Heart right ventricle (tissue), 16 donors: ENCODE measurements around the gene KRT5. TPM values are rescaled to one million over a fixed set of nuclear protein-coding genes. Genes with fewer than 3 reads are reported as not detected.
"Not testable (repeated sequence)": the region's sequence is repeated elsewhere in the genome, so short reads cannot be mapped to it uniquely, and the experiment has no call there.

Source experiments
- ATAC-seq, 8 donors: fragments of 200-7000 bp; cut with Tn5 transposase; one replicate each; pipeline ENCODE4 v1.9.1; 2020; ENCODE audit warnings: mild to moderate bottlenecking in 8 of 8, moderate library complexity in 8 of 8, moderate number of reproducible peaks in 1 of 8
- DNase-seq, 2 donors: peaks; one replicate each; pipeline ENCODE4 v3.0.0-alpha.2; 2020
- H3K27ac ChIP-seq, 10 donors: fragments of 200-600 bp; sonication (generic) in 2 of 10; one replicate each; pipeline versions ENCODE4 v1.5.0 to v1.8.0; 2020 to 2022; ENCODE audit warnings: mild to moderate bottlenecking in 3 of 10
- H3K27me3 ChIP-seq, 7 donors: fragments of 200-600 bp; one replicate each; pipeline ENCODE4 v1.8.0; 2021 to 2022; ENCODE audit warnings: mild to moderate bottlenecking in 2 of 7
- H3K36me3 ChIP-seq, 9 donors: fragments of 200-600 bp; sonication (generic) in 1 of 9; one replicate each; pipeline versions ENCODE4 v1.5.0 to v1.8.0; 2020 to 2022; ENCODE audit warnings: mild to moderate bottlenecking in 2 of 9
- H3K4me1 ChIP-seq, 9 donors: fragments of 200-600 bp; sonication (generic) in 1 of 9; one replicate each; pipeline versions ENCODE4 v1.5.0 to v1.8.0; 2020 to 2022; ENCODE audit warnings: mild to moderate bottlenecking in 4 of 9
- H3K4me3 ChIP-seq, 10 donors: fragments of 200-600 bp; sonication (generic) in 2 of 10; one replicate each; pipeline versions ENCODE4 v1.5.0 to v1.8.0; 2020 to 2022; ENCODE audit warnings: mild to moderate bottlenecking in 7 of 10, moderate library complexity in 2 of 10
- H3K9me3 ChIP-seq, 11 donors: fragments of 200-600 bp in 10 of 11; sonication (generic) in 2 of 11; one replicate each; pipeline versions ENCODE4 v1.5.0 to v1.8.0; 2013 to 2022; ENCODE audit warnings: mild to moderate bottlenecking in 2 of 11, control low read depth in 1 of 11, moderate library complexity in 1 of 11
- WGBS, 2 donors: extraction: QIAGEN DNeasy Blood & Tissue Kit; methylation state at CpG; one replicate each; pipeline ENCODE4 v1.1.7; 2013; ENCODE audit warnings: inconsistent platforms in 1 of 2; 5-methylcytosine and 5-hydroxymethylcytosine counted together
- intact Hi-C, 10 donors: fragments of 100-400 bp; cut with DNase I; formaldehyde crosslinking; loops; one replicate each; pipeline versions ENCODE4 v1.11.1 to v1.14.2; 2022
- polyA plus RNA-seq, 2 donors: library from polyadenylated mRNA; stranded (reverse); fragments of 200-250 nt; gene quantifications; one replicate each; pipeline ENCODE4 v1.2.3, GENCODE V29; 2013
- total RNA-seq, 10 donors: library from RNA; stranded (reverse); fragmentation: NEBNext Ultra II Directional in 3 of 10; extraction: Animal tissue kit (Norgen Biotek cat#: 25700) in 3 of 10; gene quantifications; one replicate each; pipeline versions ENCODE4 v1.2.1 to v1.2.4, GENCODE V29; 2021 to 2023
- TF ChIP-seq, protein P1 (sequence below), 9 donors: fragments of 200-600 bp; sonication (generic) in 2 of 9; IDR thresholded peaks; one replicate each; pipeline versions ENCODE4 v1.5.0 to v1.8.0; 2021 to 2022; ENCODE audit warnings: antibody characterized with exemption in 9 of 9, mild to moderate bottlenecking in 5 of 9, moderate library complexity in 1 of 9
- donor health status: Arrhythmogenic right ventricular cardiomyopathy.
- donor health status: ischemic (EF 13 %, LVEDD 7.1; RV severe dilation, severe dysfunction).
- donor health status: healthy with polysubstance abuse.
- donor health status: DM: no; HTN: yes; CAD: no.
- donor health status: DM: no; HTN: no; CAD: no.
- donor health status: ischemic (EF 25% LVEDD 6.9; RV normal size, moderate dysfunction).
- donor health status: ischemic (EF 25% LVEDD 5.7; RV mildly dilated, moderate dysfunction).
- donor health status: healthy.
- donor health status: DM: yes; HTN: yes; CAD: no.
- donor health status: Ischemic cardiomyopathy.
- donor health status: ischemic (EF 35%, LVEDD 5.7; RV mildly dilated, moderate dysfunction).
- donor health status: nonischemic (EF 11% LVEDD 7.7; RV severe dilation, severe dysfunction).
- donor health status: DM: yes; HTN: yes; CAD: no.
- donor health status: PGD.
- donor health status: ischemic (EF 29% LVEDD 5.4; RV normal size, mild dysfunction).
- donor health status: nonischemic (EF 23%, LVEDD 6.1; RV moderate dilation, normal function).

KRT5 gene
- total and polyA plus RNA-seq, 12 donors, result 0.25 to 1.5 (median 0.67) TPM; not detected in 8

DNA sequence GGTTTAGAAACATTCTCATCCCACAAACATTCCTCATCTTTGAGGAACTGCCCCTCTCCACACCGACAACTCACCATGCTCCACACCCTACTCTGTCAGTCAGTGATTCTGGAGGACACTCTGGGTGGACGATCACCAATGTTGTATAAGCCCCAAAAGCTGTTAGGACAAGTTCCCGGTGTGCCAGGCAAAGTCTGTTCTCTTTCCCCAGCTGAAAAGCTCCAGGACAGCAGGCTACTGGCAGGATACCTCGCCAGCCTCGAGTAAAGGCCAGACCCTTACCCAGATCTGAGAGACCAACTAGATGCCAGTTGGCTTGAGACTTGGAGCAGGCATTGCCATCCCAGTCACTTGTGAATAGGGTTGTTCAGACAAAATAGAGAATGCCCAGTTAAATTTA lies 12.0 kb downstream of the KRT5 start:
- TF ChIP-seq, protein P1, sequence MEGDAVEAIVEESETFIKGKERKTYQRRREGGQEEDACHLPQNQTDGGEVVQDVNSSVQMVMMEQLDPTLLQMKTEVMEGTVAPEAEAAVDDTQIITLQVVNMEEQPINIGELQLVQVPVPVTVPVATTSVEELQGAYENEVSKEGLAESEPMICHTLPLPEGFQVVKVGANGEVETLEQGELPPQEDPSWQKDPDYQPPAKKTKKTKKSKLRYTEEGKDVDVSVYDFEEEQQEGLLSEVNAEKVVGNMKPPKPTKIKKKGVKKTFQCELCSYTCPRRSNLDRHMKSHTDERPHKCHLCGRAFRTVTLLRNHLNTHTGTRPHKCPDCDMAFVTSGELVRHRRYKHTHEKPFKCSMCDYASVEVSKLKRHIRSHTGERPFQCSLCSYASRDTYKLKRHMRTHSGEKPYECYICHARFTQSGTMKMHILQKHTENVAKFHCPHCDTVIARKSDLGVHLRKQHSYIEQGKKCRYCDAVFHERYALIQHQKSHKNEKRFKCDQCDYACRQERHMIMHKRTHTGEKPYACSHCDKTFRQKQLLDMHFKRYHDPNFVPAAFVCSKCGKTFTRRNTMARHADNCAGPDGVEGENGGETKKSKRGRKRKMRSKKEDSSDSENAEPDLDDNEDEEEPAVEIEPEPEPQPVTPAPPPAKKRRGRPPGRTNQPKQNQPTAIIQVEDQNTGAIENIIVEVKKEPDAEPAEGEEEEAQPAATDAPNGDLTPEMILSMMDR (IDR thresholded peaks at IDR 0.05), result no peak
- DNase-seq (no peak), ATAC-seq (no peak)
- intact Hi-C loops, result loop anchor here in 8 of 10 donors (5.0 to 10.0 kb wide), 5 partner anchors 133 to 356 kb away; no protein-coding TSS in a partner anchor
- peaks cover 0 to 5% (median 0%) of the 10 kb centered on the region in 9 donors for H3K4me1 ChIP-seq
- H3K9me3 ChIP-seq, result peaks cover 0 to 11% (median under 1%) of the 10 kb centered on the region in 11 donors
- no peaks in the 10 kb centered on the region for H3K36me3 ChIP-seq
- peaks cover 0 to 38% (median 32%) of the 10 kb centered on the region in 7 donors for H3K27me3 ChIP-seq
- H3K4me3 ChIP-seq, result no peak overlapping the region
- WGBS, 2 donors, result 85 to 86% methylated on average over 5 of the region's 5 CpGs
- no peak overlapping the region for H3K27ac ChIP-seq

DNA sequence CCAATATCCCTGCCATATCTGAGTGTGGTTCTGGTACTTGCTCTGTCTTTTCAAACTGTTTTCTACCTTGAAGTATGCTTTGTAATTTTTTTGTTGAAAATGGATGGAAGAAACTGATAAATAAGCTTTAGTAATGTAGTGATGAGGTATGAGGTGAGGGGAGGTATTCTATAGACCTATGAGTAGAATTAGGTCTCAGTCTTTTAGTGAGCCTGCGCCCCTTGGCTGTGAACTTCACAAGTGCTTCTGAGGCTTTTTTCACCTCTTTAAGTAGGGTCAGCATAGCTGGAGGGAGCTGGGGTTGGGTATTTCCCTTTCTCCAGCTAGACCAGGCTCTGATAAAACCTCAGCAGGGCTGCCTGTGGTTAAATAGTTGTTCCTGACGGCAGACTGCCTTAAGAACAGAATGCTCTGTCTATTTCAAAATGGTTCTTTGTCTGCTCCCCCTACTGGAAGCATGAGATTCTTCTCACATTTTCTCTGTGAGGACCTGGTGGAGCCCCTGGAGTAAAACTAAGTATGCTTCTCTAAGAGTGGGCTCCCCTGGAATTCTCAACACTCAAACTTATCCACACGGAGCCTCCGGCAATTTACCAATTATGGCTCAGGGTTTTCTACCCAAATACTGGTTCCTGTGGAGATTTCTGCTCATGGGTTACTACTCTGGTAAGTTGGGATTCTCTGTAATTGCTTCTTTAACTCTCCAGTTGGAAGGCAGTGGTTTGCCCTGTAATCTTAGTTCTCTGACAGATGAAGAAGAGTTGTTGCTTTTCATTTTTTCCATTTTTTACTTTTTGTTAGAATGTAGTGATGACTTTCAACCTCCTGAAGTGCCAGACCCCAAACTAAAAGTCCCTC lies 13.1 kb downstream of the KRT5 start:
- intact Hi-C loops, result loop anchor here in 8 of 10 donors (2.0 to 10.0 kb wide), 6 partner anchors 132 to 355 kb away; no protein-coding TSS in a partner anchor
- Histone ChIP-seq H3K4me1 (peaks cover 0 to 5% (median 0%) of the 10 kb centered on the region in 9 donors), H3K4me3 (no peak overlapping the region), H3K36me3 (no peaks in the 10 kb centered on the region), H3K27me3 (peaks cover 0 to 36% (median 28%) of the 10 kb centered on the region in 7 donors), H3K9me3 (peaks cover 0 to 15% (median 4%) of the 10 kb centered on the region in 11 donors), H3K27ac (no peak overlapping the region)
- DNase-seq (no peak), ATAC-seq (peak in 4 of 8 donors; percentile 31 to 62 (median 40))
- TF ChIP-seq, protein P1 (IDR thresholded peaks at IDR 0.05), result peak; percentile 20 to 69 (median 55)
- 34% methylated on average over 4 of the region's 4 CpGs for WGBS, 2 donors

DNA sequence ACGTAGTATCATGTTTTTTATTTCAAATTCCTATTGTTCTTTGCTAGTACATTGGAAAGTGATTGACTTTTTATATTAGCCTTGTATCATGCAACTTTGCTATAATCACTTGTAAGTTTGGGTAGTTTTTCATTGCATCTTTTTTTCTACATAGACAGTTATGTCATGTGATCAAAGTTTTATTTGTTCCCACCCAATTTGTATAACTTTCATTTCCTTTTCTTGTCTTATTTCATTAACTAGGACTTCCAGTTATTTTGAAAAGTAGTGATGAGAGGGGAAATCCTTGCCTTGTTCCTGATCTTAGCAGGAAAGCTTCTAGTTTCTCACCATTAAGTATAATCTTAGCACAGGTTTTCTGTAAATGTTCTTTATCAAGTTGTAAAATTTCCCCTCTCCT lies 17.3 kb downstream of the KRT5 start:
- no peaks in the 10 kb centered on the region for H3K36me3 ChIP-seq
- DNase-seq (no peak), ATAC-seq (no peak)
- intact Hi-C loops, result loop anchor here in 4 of 10 donors (10.0 kb wide), 2 partner anchors 128 to 348 kb away; no protein-coding TSS in a partner anchor
- 89 to 90% methylated on average over 1 of the region's 1 CpG for WGBS, 2 donors
- H3K4me3 ChIP-seq, result no peak overlapping the region
- H3K9me3 ChIP-seq, result peaks cover 0 to 7% (median 0%) of the 10 kb centered on the region in 11 donors
- H3K4me1 ChIP-seq, result peaks cover 0 to 5% (median 0%) of the 10 kb centered on the region in 9 donors
- TF ChIP-seq, protein P1 (IDR thresholded peaks at IDR 0.05), result no peak
- peaks cover 0 to 29% (median 22%) of the 10 kb centered on the region in 7 donors for H3K27me3 ChIP-seq
- H3K27ac ChIP-seq, result no peak overlapping the region

DNA sequence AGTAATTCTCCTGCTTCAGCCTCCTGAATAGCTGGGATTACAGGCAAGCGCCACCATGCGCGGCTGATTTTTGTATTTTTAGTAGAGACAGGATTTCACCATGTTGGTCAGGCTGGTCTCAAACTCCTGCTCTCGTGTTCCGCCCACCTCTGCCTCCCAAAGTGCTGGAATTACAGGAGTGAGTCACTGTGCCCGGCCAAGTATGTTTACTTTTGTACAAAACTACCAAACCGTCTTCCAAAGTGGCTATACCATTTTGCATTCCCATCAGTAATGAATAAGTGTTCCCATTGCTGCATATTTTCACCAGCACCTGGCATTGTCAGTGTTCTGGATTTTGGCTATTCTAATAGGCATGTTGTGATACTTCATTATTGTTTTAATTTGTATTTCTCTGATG lies 18.7 kb downstream of the KRT5 start:
- H3K36me3 ChIP-seq, result no peaks in the 10 kb centered on the region
- TF ChIP-seq, protein P1 (IDR thresholded peaks at IDR 0.05), result no peak
- DNase-seq, result no peak
- H3K27ac ChIP-seq, result no peak overlapping the region
- peaks cover 0 to 24% (median 13%) of the 10 kb centered on the region in 7 donors for H3K27me3 ChIP-seq
- intact Hi-C loops, result loop anchor here in 4 of 10 donors (10.0 kb wide), 2 partner anchors 127 to 347 kb away; no protein-coding TSS in a partner anchor
- H3K9me3 ChIP-seq, result peaks cover 0 to 7% (median 0%) of the 10 kb centered on the region in 11 donors
- 87 to 91% methylated on average over 7 of the region's 7 CpGs for WGBS, 2 donors
- H3K4me1 ChIP-seq, result peaks cover 0 to 5% (median 0%) of the 10 kb centered on the region in 9 donors
- H3K4me3 ChIP-seq, result no peak overlapping the region
- ATAC-seq, result no peak

DNA sequence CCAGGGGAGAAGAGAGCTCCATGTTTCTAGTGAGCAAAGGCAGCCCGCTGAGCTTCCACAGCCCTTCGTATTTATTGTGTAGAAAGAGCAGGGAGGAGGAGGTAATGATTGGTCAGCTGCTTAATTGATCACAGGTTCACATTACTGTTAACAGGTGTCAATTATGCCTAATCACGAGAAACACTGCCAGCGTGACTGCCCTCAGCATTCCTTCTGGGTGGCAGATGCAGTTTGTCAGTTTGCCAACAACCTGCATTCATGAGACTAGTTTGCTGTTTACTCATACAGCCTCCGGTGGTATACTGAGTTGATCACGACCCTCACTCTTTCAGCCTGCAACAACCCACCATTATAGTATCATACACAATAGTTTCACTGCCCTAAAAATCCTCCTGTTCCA lies 19.6 kb downstream of the KRT5 start:
- not testable (repeated sequence) for H3K36me3 ChIP-seq, DNase-seq, H3K27ac ChIP-seq, H3K4me3 ChIP-seq, ATAC-seq, H3K9me3 ChIP-seq
- intact Hi-C loops, result loop anchor here in 4 of 10 donors (10.0 kb wide), 2 partner anchors 126 to 346 kb away; no protein-coding TSS in a partner anchor
- Histone ChIP-seq H3K4me1 (peaks cover 0 to 14% (median under 1%) of the 10 kb centered on the region in 9 donors), H3K27me3 (peaks cover 0 to 19% (median 5%) of the 10 kb centered on the region in 7 donors)
- WGBS, 2 donors, result 79 to 82% methylated on average over 6 of the region's 6 CpGs
